Muscle layer of colon (tissue), 2 donors: ENCODE results near the gene DEPDC5.

Experiments
- H3K27ac ChIP-seq: one replicate; pipeline ENCODE4 v1.7.0; 2013; ENCODE audit warnings: low read depth, mild to moderate bottlenecking, low read length, moderate library complexity
- H3K27me3 ChIP-seq, 2 donors: one replicate each; pipeline ENCODE4 v1.7.0; 2013; ENCODE audit warnings: low read length in 2 of 2, mild to moderate bottlenecking in 2 of 2; ENCODE audit not compliant: insufficient read depth in 2 of 2, control insufficient read depth in 1 of 2
- H3K36me3 ChIP-seq: one replicate; pipeline ENCODE4 v1.7.0; 2013; ENCODE audit warnings: mild to moderate bottlenecking, low read length; ENCODE audit not compliant: insufficient read depth
- H3K4me1 ChIP-seq: one replicate; pipeline ENCODE4 v1.7.0; 2013; ENCODE audit warnings: mild to moderate bottlenecking, low read length; ENCODE audit not compliant: insufficient read depth
- H3K4me3 ChIP-seq, 2 donors: one replicate each; pipeline ENCODE4 v1.7.0; 2013; ENCODE audit warnings: low read length in 2 of 2, low read depth in 1 of 2, mild to moderate bottlenecking in 1 of 2, moderate library complexity in 1 of 2
- H3K9ac ChIP-seq: one replicate; pipeline ENCODE4 v1.7.0; 2013; ENCODE audit warnings: low read length
- H3K9me3 ChIP-seq: one replicate; pipeline ENCODE4 v1.7.0; 2013; ENCODE audit warnings: mild to moderate bottlenecking, low read length
- donor health status: abdominal sarcoma.
- donor health status: Adenocarcinoma of cecum.

Gene DEPDC5

DNA sequence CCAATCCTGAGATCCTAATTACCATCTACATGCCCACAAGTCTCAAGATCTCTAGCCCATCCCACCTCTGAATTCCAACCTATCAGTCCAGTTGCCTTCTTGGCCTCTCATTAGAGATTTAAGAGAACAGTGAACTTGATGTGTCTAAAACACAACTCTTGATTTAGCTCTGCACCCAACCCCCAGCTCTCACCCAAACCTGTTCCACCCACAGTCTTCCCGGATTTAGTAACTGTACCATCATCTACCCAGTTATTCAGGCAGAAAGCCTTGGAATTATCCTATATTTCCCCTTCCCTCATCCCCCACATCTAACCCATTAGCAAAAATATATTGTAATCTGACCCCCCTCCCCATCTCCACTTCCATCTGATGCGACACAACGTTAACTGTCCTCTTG, 166.5 kb downstream of the DEPDC5 start:
- Histone ChIP-seq H3K36me3 (no peaks in the 10 kb centered on the region), H3K4me1 (no peaks in the 10 kb centered on the region), H3K27me3 (no peaks in the 10 kb centered on the region), H3K9ac (no peak overlapping the region), H3K9me3 (no peaks in the 10 kb centered on the region), H3K4me3 (no peak overlapping the region), H3K27ac (no peak overlapping the region)

DNA sequence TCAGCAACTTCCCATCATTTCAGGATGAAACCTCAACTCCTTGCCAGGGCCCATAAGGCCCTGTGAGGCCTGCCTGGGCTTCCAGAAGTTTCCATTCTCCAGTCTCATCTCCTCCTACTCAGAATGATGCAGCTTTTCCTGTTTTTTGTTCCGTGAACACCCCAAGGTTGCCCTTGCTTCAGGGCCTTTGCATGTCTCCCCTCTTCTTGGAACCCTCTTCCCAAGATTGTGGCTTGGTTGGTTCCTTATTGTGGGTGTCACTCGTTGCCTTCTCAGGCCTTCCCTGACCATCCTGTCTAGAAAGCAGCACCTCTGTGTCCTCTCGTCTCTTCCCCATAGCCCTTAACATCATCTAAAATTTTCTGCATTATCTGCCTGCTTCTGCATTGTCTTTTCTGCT, 167.3 kb downstream of the DEPDC5 start:
- no peak overlapping the region for H3K27ac ChIP-seq
- no peaks in the 10 kb centered on the region for H3K27me3 ChIP-seq
- H3K36me3 ChIP-seq, result no peaks in the 10 kb centered on the region
- H3K9me3 ChIP-seq, result no peaks in the 10 kb centered on the region
- H3K9ac ChIP-seq, result no peak overlapping the region
- H3K4me3 ChIP-seq, result no peak overlapping the region
- no peaks in the 10 kb centered on the region for H3K4me1 ChIP-seq

- no peak overlapping the region for H3K9ac ChIP-seq
- H3K27ac ChIP-seq, result no peak overlapping the region
- no peaks in the 10 kb centered on the region for H3K36me3 ChIP-seq
- no peaks in the 10 kb centered on the region for H3K9me3 ChIP-seq
- no peaks in the 10 kb centered on the region for H3K4me1 ChIP-seq
- no peaks in the 10 kb centered on the region for H3K27me3 ChIP-seq
- H3K4me3 ChIP-seq, result no peak overlapping the region
These were observed 168.7 kb downstream of the DEPDC5 start for GRCh38 chr22:31922534-31922933.

GRCh38 chr22:31923136-31923535, 169.3 kb downstream of the DEPDC5 start:
- Histone ChIP-seq H3K4me3 (no peak overlapping the region), H3K4me1 (no peaks in the 10 kb centered on the region), H3K9ac (no peak overlapping the region), H3K27ac (no peak overlapping the region), H3K36me3 (no peaks in the 10 kb centered on the region), H3K9me3 (no peaks in the 10 kb centered on the region), H3K27me3 (no peaks in the 10 kb centered on the region)

- Histone ChIP-seq H3K36me3 (no peaks in the 10 kb centered on the region), H3K27me3 (no peaks in the 10 kb centered on the region), H3K27ac (no peak overlapping the region), H3K9me3 (no peaks in the 10 kb centered on the region), H3K4me3 (no peak overlapping the region), H3K9ac (no peak overlapping the region), H3K4me1 (no peaks in the 10 kb centered on the region)
These were observed 169.9 kb downstream of the DEPDC5 start for GRCh38 chr22:31923747-31924146.

- no peaks in the 10 kb centered on the region for H3K27me3 ChIP-seq
- H3K27ac ChIP-seq, result no peak overlapping the region
- no peaks in the 10 kb centered on the region for H3K4me1 ChIP-seq
- H3K4me3 ChIP-seq, result no peak overlapping the region
- H3K9ac ChIP-seq, result no peak overlapping the region
- H3K36me3 ChIP-seq, result no peaks in the 10 kb centered on the region
- no peaks in the 10 kb centered on the region for H3K9me3 ChIP-seq
These were observed 171.2 kb downstream of the DEPDC5 start for GRCh38 chr22:31925056-31925455.

- no peak overlapping the region for H3K27ac ChIP-seq
- no peak overlapping the region for H3K9ac ChIP-seq
- no peaks in the 10 kb centered on the region for H3K27me3 ChIP-seq
- H3K4me1 ChIP-seq, result no peaks in the 10 kb centered on the region
- H3K4me3 ChIP-seq, result no peak overlapping the region
- H3K9me3 ChIP-seq, result no peaks in the 10 kb centered on the region
- no peaks in the 10 kb centered on the region for H3K36me3 ChIP-seq
These were observed 172.2 kb downstream of the DEPDC5 start for GRCh38 chr22:31926024-31926423.

GRCh38 chr22:31926969-31927368, 173.2 kb downstream of the DEPDC5 start:
- Histone ChIP-seq H3K9ac (no peak overlapping the region), H3K27me3 (no peaks in the 10 kb centered on the region), H3K9me3 (no peaks in the 10 kb centered on the region), H3K36me3 (no peaks in the 10 kb centered on the region), H3K27ac (no peak overlapping the region), H3K4me1 (no peaks in the 10 kb centered on the region), H3K4me3 (no peak overlapping the region)

DNA sequence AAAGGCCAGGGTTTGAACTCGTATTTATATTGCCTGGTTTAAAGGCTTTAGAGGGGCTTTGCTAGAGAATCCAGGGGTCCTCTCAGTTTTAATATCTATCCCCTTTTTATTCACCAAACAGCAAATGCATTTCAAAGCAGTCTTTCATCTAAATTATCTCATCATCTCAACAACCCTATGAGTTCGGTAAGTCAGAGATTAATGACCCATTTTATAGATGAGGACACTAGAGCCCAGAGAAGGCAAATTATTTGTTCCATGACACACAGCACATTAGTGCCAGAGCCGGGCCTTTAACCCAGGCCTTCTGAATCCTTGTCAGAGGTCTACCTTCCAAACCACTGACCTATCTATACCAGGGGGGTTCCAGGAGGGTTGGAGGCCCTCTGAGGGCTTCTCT, 173.7 kb downstream of the DEPDC5 start:
- no peak overlapping the region for H3K4me3 ChIP-seq
- no peaks in the 10 kb centered on the region for H3K4me1 ChIP-seq
- no peaks in the 10 kb centered on the region for H3K36me3 ChIP-seq
- H3K27me3 ChIP-seq, result no peaks in the 10 kb centered on the region
- H3K9me3 ChIP-seq, result no peaks in the 10 kb centered on the region
- H3K27ac ChIP-seq, result no peak overlapping the region
- H3K9ac ChIP-seq, result no peak overlapping the region

DNA sequence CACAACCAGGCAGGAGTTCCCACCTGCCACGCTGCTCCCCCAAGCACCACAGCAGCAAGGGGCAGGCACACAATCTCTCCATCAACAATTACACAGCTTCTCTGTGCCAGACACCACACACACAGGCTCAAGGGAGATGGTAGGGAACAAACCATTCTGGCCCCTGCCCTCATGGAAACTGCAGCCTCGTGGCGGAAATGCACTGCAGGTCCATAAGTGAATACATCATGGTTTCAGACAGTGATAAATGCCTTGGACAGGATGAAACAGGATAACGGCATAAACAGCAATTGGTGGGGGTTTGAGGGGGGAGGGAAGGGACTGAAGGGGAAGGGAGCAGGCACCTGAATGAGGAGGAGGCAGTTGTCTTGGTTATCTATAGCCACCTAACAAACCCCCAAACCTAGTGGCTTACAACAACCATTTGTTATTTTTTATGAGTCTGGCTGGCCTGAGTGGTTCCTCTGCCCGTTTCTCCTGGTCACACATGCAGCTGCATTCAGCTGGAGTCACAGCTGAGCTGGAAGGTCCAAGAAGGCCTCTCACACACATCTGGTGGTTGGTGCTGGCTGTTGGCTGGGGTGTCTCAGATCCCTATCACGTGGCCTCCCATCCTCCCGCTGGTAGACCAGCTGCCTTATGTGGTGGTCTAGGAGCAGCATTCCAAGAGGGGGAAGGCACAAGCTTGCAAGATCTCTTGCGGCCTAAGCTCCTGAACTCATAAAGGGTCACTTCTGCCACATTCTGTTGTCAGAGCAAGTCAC, 175.5 kb downstream of the DEPDC5 start:
- no peak overlapping the region for H3K9ac ChIP-seq

GRCh38 chr22:31932863-31933262, 179.0 kb downstream of the DEPDC5 start:
- Histone ChIP-seq H3K9me3 (no peaks in the 10 kb centered on the region), H3K36me3 (no peaks in the 10 kb centered on the region), H3K4me1 (no peaks in the 10 kb centered on the region), H3K27ac (no peak overlapping the region), H3K27me3 (no peaks in the 10 kb centered on the region), H3K4me3 (no peak overlapping the region), H3K9ac (no peak overlapping the region)

More for the DNA sequence above, 175.5 kb downstream of the DEPDC5 start:
- Histone ChIP-seq H3K4me1 (no peaks in the 10 kb centered on the region), H3K4me3 (no peak overlapping the region), H3K36me3 (no peaks in the 10 kb centered on the region), H3K27ac (no peak overlapping the region), H3K27me3 (no peaks in the 10 kb centered on the region), H3K9me3 (no peaks in the 10 kb centered on the region)

DNA sequence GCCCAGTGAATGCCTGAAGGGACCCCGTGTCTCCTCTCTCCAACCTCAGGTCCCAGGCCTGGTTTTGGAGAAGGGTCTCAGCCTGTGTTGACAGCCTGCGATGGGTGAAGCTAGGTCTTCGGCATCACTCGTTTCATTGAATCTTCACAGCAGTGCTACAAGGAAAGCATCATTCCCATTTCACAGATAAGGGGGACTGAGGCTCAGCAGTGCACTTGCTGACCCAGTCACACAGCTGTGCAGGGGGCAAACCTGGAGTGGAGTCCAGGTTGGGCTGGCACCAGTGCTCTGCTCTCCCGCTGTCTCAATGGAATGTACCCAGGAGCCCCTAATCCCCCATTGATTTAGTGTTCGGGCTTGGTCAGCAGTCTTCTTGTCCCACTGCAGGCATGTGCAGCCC, 179.6 kb downstream of the DEPDC5 start:
- no peaks in the 10 kb centered on the region for H3K9me3 ChIP-seq
- no peaks in the 10 kb centered on the region for H3K4me1 ChIP-seq
- H3K27ac ChIP-seq, result no peak overlapping the region
- no peaks in the 10 kb centered on the region for H3K27me3 ChIP-seq
- no peak overlapping the region for H3K9ac ChIP-seq
- H3K36me3 ChIP-seq, result no peaks in the 10 kb centered on the region
- H3K4me3 ChIP-seq, result no peak overlapping the region
